Ovary (tissue), 9 donors: ENCODE measurements around the gene KRTAP9-7. TPM values are rescaled to one million over a fixed set of nuclear protein-coding genes. Genes with fewer than 3 reads are reported as not detected.

Experiments
- DNase-seq, 5 donors: peaks; one replicate each; pipeline ENCODE4 v3.0.0-alpha.2; 2019 to 2020
- H3K27ac ChIP-seq, 2 donors: fragments of 200-600 bp; one replicate each; pipeline versions ENCODE4 v1.5.1 to v1.8.0; 2019 to 2022
- H3K27me3 ChIP-seq: fragments of 200-600 bp; one replicate; pipeline ENCODE4 v1.8.0; 2022
- H3K36me3 ChIP-seq: fragments of 200-600 bp; sonication (generic); one replicate; pipeline ENCODE4 v1.5.1; 2019
- H3K4me1 ChIP-seq: one replicate; pipeline ENCODE4 v1.8.1; 2013; ENCODE audit warnings: mild to moderate bottlenecking, moderate library complexity; ENCODE audit not compliant: insufficient read depth
- H3K4me3 ChIP-seq: fragments of 200-600 bp; sonication (generic); one replicate; pipeline ENCODE4 v1.5.1; 2017
- H3K9me3 ChIP-seq, 2 donors: fragments of 200-600 bp in 1 of 2; sonication (generic) in 1 of 2; one replicate each; pipeline versions ENCODE4 v1.5.1 to v1.8.1; 2013 to 2019; ENCODE audit warnings: mild to moderate bottlenecking in 1 of 2, moderate library complexity in 1 of 2
- EP300 ChIP-seq: sonication (generic); formaldehyde crosslinking; IDR thresholded peaks from one replicate; pipeline ENCODE4 v1.6.1; 2017; ENCODE audit warnings: antibody characterized with exemption
- POLR2A ChIP-seq: fragments of 450-650 bp; IDR thresholded peaks from one replicate; pipeline ENCODE4 v1.6.1; 2017; ENCODE audit warnings: antibody characterized with exemption, mild to moderate bottlenecking, moderate library complexity
- WGBS, 3 donors: extraction: QIAGEN DNeasy Blood & Tissue Kit in 1 of 3; methylation state at CpG; one replicate each; pipeline versions ENCODE4 v1.1.5 to v1.1.7; 2013 to 2017; 5-methylcytosine and 5-hydroxymethylcytosine counted together
- intact Hi-C, 4 donors: fragments of 100-400 bp; cut with DNase I; formaldehyde crosslinking; loops; one replicate each; pipeline versions ENCODE4 v1.11.0 to v1.15.1; 2022 to 2023
- polyA plus RNA-seq, 2 donors: library from polyadenylated mRNA; stranded (reverse); fragments of 200-250 nt in 1 of 2; fragments of 350-450 nt in 1 of 2; fragmentation: Illumina TruSeq in 1 of 2; extraction: RNeasy Lipid Tissue Mini Kit (QIAGEN cat#74804) in 1 of 2; gene quantifications; one replicate each; pipeline ENCODE4 v1.2.3, GENCODE V29; 2013 to 2014
- total RNA-seq, 7 donors: library from RNA; depleted of rRNA in 2 of 7; stranded (reverse); fragments of >200 nt in 2 of 7; fragmentation: NEBNext Ultra II Directional in 3 of 7; extraction: Animal tissue kit (Norgen Biotek cat#: 25700) in 3 of 7; gene quantifications; one replicate each; pipeline versions ENCODE4 v1.1.0 to v1.2.4, GENCODE V29; 2016 to 2023
- TF ChIP-seq, protein P1 (sequence below), 3 donors: fragments of 450-650 bp in 2 of 3; fragments of 200-600 bp in 1 of 3; IDR thresholded peaks; one replicate each; pipeline versions ENCODE4 v1.5.1 to v1.8.0; 2016 to 2022; ENCODE audit warnings: antibody characterized with exemption in 3 of 3, mild to moderate bottlenecking in 1 of 3
- donor health status: DM: no; HTN: no; CAD: no; lungs with moderate emphysema.
- donor health status: DM: no; HTN: no; CAD: no.
- donor health status: Bipolar disorder and iron deficiency.
- donor health status: DM: yes; HTN: yes; CAD: no.
- donor health status: DM: no; HTN: no; CAD: no.
- donor health status: DM: yes; HTN: yes; CAD: no.

KRTAP9-7 gene
- total and polyA plus RNA-seq, 9 donors = not detected

DNA sequence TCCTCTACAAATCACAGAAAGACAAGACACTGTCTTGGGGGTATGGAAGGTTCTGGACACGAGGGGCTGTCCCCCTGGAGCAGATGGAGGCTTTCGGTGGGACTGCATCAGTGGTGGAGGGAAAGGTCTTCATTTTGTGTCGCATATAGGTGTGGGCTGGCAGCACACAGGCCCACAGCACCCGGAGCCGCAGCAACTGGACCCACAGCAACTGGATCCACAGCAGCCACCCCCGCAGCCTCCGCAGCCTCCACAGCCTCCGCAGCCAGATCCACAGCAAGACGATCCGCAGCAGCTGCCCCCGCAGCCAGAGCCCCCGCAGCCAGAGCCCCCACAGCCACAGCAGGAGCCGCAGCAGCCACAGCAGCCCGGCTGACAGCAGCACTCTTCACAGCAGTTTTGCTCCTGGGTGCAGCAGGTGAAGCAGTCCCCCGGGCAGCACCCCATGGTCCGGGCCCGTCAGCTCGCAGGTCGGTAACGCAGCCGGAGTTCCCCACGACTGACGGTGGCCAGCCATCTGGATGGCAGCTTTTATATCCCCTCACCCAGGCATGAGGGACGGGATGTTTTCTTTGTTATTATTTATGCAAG, 39.8 kb downstream of the KRTAP9-7 start, which contains the start of gene KRTAP17-1:
Gene KRTAP17-1 (minus strand): TSS at position 507 of the 591 bp plus-strand sequence. CDS start 60 bp downstream, at position 447.
- TF ChIP-seq EP300 (no peak), POLR2A (no peak)
- TF ChIP-seq, protein P1, sequence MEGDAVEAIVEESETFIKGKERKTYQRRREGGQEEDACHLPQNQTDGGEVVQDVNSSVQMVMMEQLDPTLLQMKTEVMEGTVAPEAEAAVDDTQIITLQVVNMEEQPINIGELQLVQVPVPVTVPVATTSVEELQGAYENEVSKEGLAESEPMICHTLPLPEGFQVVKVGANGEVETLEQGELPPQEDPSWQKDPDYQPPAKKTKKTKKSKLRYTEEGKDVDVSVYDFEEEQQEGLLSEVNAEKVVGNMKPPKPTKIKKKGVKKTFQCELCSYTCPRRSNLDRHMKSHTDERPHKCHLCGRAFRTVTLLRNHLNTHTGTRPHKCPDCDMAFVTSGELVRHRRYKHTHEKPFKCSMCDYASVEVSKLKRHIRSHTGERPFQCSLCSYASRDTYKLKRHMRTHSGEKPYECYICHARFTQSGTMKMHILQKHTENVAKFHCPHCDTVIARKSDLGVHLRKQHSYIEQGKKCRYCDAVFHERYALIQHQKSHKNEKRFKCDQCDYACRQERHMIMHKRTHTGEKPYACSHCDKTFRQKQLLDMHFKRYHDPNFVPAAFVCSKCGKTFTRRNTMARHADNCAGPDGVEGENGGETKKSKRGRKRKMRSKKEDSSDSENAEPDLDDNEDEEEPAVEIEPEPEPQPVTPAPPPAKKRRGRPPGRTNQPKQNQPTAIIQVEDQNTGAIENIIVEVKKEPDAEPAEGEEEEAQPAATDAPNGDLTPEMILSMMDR (IDR thresholded peaks at IDR 0.05) = no peak
- no peaks in the 10 kb centered on the region for H3K36me3 ChIP-seq
- WGBS, 3 donors = 81 to 86% (median 82%) methylated on average over 24 of the region's 24 CpGs

DNA sequence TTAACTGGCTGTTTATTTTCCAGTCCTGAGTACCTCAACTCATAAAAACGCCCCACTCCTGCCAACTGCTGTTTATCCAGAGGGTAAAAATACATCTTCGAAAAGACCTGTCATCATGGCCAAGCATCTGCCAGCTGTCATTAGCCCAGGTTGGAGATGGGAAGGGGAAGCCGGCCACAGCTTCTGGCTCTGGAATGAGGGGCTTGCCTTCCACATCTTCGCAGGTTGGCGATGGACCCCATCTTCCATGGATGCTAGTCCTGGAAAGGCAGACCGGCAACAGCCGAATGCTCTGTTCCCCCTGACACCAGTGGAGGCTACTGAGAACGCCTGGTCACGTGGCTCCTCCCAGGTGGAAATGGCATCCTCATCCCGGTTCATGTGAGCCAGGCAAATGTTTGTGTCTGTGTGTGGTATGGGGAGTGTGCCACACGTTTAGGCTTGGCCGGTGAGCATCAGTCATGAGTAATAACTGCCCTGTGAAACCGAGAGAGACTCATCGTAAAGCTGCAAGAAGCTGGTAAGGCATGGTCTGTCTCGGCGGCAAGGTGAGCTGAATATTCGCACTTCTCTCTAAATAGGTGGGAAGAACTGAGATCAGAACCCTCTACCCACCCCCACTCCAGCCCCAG, 40.4 kb downstream of the KRTAP9-7 start:
- 75 to 77% (median 77%) methylated on average over 17 of the region's 17 CpGs for WGBS, 3 donors
- no peak overlapping the region for H3K4me3 ChIP-seq
- DNase-seq = no peak
- no peaks in the 10 kb centered on the region for H3K36me3 ChIP-seq
- no peak overlapping the region for H3K27ac ChIP-seq
- no peaks in the 10 kb centered on the region for H3K9me3 ChIP-seq
- intact Hi-C loops = no loop called here
- H3K27me3 ChIP-seq = no peaks in the 10 kb centered on the region
- TF ChIP-seq, protein P1 (IDR thresholded peaks at IDR 0.05) = no peak
- TF ChIP-seq EP300 (no peak), POLR2A (no peak)
- H3K4me1 ChIP-seq = no peaks in the 10 kb centered on the region

More for the DNA sequence above, 39.8 kb downstream of the KRTAP9-7 start, which contains the start of gene KRTAP17-1:
- no peak within 1 kb of the TSS for H3K4me3 ChIP-seq
- no peak for DNase-seq
- H3K9me3 ChIP-seq = no peaks in the 10 kb centered on the region
- intact Hi-C loops = no loop called here
- H3K27ac ChIP-seq = no peak within 1 kb of the TSS
- H3K27me3 ChIP-seq = no peaks in the 10 kb centered on the region
- no peaks in the 10 kb centered on the region for H3K4me1 ChIP-seq

DNA sequence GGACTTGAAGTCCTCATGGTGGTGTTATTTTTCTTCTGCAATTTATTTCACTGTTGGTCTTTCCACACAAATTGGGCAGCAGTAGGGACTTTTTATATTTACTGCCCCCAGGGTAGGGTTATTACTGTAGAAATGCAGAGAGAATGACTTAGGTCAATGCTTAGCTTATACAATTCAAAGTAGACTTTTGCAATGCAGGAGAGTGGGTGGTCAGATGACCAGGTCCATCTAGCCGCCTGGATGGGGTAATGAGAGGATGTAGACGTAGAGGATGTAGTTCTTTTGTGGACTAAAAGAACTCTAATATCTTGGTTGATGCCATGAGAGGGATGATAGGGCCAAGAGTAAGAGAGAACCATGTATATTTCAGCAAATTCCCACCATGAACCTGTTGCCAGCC, 42.7 kb downstream of the KRTAP9-7 start:
- Histone ChIP-seq H3K4me1 (no peaks in the 10 kb centered on the region), H3K27ac (no peak overlapping the region), H3K36me3 (no peaks in the 10 kb centered on the region), H3K4me3 (no peak overlapping the region), H3K9me3 (no peaks in the 10 kb centered on the region), H3K27me3 (no peaks in the 10 kb centered on the region)
- DNase-seq = no peak
- TF ChIP-seq, protein P1 (IDR thresholded peaks at IDR 0.05) = no peak
- no peak for TF ChIP-seq POLR2A
- TF ChIP-seq EP300 = no peak
- WGBS, 3 donors = 31 to 45% (median 39%) methylated on average over 2 of the region's 2 CpGs
- intact Hi-C loops = no loop called here

DNA sequence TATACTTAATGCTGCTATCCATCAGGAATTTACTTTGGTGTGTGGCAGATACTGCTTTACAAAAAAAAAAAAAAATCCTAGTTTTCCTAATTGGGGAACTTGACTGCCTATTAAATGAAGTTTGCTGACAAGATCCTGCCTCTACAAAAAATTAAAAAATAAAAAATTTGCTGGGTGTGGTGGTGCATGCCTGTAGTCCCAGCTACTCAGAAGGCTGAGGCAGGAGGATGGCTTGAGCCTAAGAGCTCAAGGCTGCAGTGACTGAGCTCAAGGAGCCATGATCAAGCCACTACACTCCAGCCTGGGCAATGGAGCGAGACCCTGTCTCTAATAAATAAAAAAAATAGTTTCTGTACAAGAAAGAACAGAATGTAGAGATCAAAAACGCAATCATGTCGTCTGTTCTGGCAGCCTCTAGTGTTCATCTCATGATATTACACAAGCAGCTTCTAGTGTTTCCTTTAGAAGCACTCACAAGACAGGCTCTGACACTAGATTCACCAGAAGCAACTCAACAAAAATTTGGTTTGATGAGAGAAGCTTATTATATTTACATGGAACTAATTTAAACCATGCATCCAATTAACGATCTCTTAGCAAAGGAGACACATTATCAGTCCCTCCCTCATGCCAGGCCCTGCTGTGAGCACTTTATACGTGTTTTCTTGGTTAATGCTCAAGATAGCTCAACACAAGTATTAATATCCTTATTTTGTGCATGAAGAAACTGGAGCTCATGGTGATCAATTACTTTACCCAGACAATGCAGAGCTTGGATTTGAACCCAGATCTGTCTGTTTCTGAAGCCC, 46.8 kb downstream of the KRTAP9-7 start:
- Histone ChIP-seq H3K27ac (no peak overlapping the region), H3K36me3 (no peaks in the 10 kb centered on the region), H3K4me3 (no peak overlapping the region), H3K4me1 (no peaks in the 10 kb centered on the region), H3K9me3 (no peaks in the 10 kb centered on the region), H3K27me3 (no peaks in the 10 kb centered on the region)
- TF ChIP-seq EP300 = no peak
- TF ChIP-seq, protein P1 (IDR thresholded peaks at IDR 0.05) = peak in 1 of 3 donors; percentile 51
- DNase-seq = no peak
- intact Hi-C loops = no loop called here
- WGBS, 3 donors = 32 to 35% (median 32%) methylated on average over 5 of the region's 5 CpGs
